ENCODE data around the gene GNB4.
A peak's percentile ranks its signal among the peaks of the same experiment; 100 is the strongest.

Gene GNB4

DNA sequence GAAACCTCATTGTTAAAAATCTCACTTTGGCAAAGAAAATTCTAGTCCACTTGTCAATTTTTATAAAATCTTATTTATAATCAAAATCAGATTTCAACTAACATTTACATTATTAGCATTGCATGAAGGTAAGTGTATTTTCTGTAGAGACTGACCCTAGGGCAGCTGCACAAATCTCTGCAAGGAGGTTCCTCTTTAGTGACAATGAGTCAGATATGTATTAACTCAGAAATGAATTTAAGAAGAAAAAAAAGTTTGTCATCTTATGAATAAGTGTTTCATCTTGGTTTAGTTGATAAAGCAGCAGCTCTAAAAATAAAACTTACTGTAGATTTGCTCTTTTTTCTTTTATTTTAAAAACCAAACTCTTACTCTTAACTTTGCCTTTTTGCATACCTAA is 9.0 kb upstream of the GNB4 start:
- H3K9me3 ChIP-seq (ENCODE audit: low read length): no peaks in the 10 kb centered on the region
- no peak overlapping the region for H3K4me3 ChIP-seq (ENCODE audit: low read depth in 1 of 2, low read length in 2 of 2)
- H3K4me1 ChIP-seq (ENCODE audit: insufficient read depth, low read length): no peaks in the 10 kb centered on the region
- no peaks in the 10 kb centered on the region for H3K36me3 ChIP-seq (ENCODE audit: insufficient read depth, low read length)
- no peak overlapping the region for H3K27ac ChIP-seq (ENCODE audit: low read depth, low read length)
- H3K9ac ChIP-seq (ENCODE audit: low read length): no peak overlapping the region
- H3K27me3 ChIP-seq (ENCODE audit: control insufficient read depth in 1 of 2, insufficient read depth in 2 of 2, low read length in 2 of 2): no peaks in the 10 kb centered on the region

DNA sequence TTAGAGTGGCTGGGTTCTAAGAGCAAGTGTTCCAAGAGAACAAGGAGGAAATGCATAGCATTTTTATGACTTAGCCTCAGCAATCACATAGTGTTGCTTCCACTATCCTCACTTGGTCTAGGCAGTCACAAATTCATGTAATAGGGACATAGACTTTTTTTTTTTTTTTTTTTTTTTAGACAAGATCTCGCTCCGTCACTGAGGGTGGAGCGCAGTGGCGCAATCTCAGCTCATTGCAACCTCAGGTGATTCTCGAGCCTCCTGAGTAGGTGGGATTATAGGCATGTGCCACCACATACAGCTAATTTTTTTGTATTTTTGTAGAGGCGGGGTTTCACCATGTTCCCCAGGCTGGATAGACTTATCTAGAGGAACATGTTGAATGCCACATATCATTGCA is 4.7 kb upstream of the GNB4 start:
- no peaks in the 10 kb centered on the region for H3K36me3 ChIP-seq (ENCODE audit: insufficient read depth, low read length)
- H3K4me3 ChIP-seq (ENCODE audit: low read depth in 1 of 2, low read length in 2 of 2): no peak overlapping the region
- H3K4me1 ChIP-seq (ENCODE audit: insufficient read depth, low read length): peaks cover 7% of the 10 kb centered on the region
- H3K9ac ChIP-seq (ENCODE audit: low read length): no peak overlapping the region
- no peaks in the 10 kb centered on the region for H3K9me3 ChIP-seq (ENCODE audit: low read length)
- no peak overlapping the region for H3K27ac ChIP-seq (ENCODE audit: low read depth, low read length)
- no peaks in the 10 kb centered on the region for H3K27me3 ChIP-seq (ENCODE audit: control insufficient read depth in 1 of 2, insufficient read depth in 2 of 2, low read length in 2 of 2)

DNA sequence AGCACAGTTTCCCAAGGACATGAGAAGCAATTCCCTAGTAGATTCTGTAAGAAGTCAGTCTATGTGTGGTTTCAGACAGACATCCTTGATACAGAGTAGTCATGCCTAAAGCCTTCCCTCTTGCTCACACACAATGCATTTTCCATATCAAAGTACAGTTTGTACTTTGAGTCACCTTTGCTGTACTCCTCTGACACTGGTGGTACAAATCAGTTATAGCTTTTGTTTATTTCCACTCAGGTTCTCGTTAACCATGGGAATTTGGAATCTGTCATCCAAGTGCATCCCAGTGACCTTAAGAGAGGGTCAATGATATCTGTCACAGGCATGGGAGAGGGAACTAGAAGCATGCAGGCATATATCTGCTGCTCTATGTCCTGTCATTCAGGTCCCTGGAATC is 3.6 kb upstream of the GNB4 start:
- Histone ChIP-seq H3K9me3 (ENCODE audit: low read length) (no peaks in the 10 kb centered on the region), H3K9ac (ENCODE audit: low read length) (no peak overlapping the region), H3K27ac (ENCODE audit: low read depth, low read length) (no peak overlapping the region), H3K4me3 (ENCODE audit: low read depth in 1 of 2, low read length in 2 of 2) (no peak overlapping the region), H3K36me3 (ENCODE audit: insufficient read depth, low read length) (no peaks in the 10 kb centered on the region), H3K4me1 (ENCODE audit: insufficient read depth, low read length) (peaks cover 7% of the 10 kb centered on the region), H3K27me3 (ENCODE audit: control insufficient read depth in 1 of 2, insufficient read depth in 2 of 2, low read length in 2 of 2) (no peaks in the 10 kb centered on the region)

DNA sequence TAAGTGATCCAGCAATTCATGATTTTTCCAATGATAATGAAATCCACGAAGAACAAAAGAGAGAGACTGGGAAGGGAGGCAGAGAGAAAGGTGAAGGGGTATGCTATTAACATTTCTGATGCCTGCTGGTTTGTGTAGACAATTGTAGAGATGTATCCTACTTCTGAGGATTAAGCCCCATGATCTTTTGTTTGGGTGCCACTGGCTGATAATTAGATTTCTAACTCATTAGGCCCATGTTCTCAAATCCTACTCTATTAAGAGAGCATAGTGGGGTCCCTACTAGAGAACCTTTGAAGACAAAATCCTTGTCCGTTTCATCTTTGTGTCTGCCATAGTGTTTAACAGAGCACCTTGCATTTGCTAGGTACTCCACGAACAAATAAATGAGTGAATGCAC is 2.7 kb upstream of the GNB4 start:
- peaks cover 17% of the 10 kb centered on the region for H3K4me1 ChIP-seq (ENCODE audit: insufficient read depth, low read length)
- no peaks in the 10 kb centered on the region for H3K9me3 ChIP-seq (ENCODE audit: low read length)
- no peaks in the 10 kb centered on the region for H3K36me3 ChIP-seq (ENCODE audit: insufficient read depth, low read length)
- no peak overlapping the region for H3K27ac ChIP-seq (ENCODE audit: low read depth, low read length)
- H3K4me3 ChIP-seq (ENCODE audit: low read depth in 1 of 2, low read length in 2 of 2): no peak overlapping the region
- no peak overlapping the region for H3K9ac ChIP-seq (ENCODE audit: low read length)
- no peaks in the 10 kb centered on the region for H3K27me3 ChIP-seq (ENCODE audit: control insufficient read depth in 1 of 2, insufficient read depth in 2 of 2, low read length in 2 of 2)

DNA sequence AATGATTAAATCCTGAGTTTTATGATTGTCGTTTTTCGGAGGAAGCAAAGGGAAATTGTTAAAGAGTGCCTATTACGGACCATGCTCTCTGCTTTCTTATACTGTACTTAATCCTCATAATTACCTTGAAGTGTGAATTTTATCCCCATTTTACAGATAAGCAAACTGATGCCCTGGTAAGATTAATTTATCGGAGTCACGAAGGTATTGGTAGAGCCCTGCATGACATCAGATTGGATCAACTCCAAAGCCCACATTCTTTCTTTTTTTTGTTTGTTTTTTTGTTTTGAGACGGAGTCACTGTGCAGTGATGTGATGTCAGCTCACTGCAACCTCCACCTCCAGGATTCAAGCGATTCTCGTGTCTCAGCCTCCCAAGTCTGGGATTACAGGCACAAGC is 1.6 kb upstream of the GNB4 start:
- Histone ChIP-seq H3K27ac (ENCODE audit: low read depth, low read length) (peak overlapping the region; percentile 97), H3K27me3 (ENCODE audit: control insufficient read depth in 1 of 2, insufficient read depth in 2 of 2, low read length in 2 of 2) (no peaks in the 10 kb centered on the region), H3K4me1 (ENCODE audit: insufficient read depth, low read length) (peaks cover 18% of the 10 kb centered on the region), H3K4me3 (ENCODE audit: low read depth in 1 of 2, low read length in 2 of 2) (no peak overlapping the region), H3K9me3 (ENCODE audit: low read length) (no peaks in the 10 kb centered on the region), H3K36me3 (ENCODE audit: insufficient read depth, low read length) (no peaks in the 10 kb centered on the region), H3K9ac (ENCODE audit: low read length) (no peak overlapping the region)

DNA sequence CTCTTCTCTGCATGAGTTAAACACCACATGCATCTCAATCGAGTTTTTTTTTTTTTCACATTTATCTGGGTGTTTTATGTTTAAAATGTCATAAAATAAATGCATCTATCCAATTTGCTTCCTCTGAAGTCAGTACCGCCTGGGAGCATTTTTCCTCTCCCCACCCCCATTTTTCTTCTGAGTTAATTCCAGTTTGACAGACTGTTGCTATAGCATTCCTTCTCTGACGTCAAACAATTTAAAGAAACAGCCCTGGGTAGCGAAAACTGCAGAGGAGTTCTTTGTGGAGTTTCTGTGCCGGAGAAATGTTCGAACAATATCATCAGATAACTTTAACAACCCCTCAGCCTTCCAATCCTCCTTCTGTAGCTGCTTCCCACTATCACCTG is 900 bp upstream of the GNB4 start:
- Histone ChIP-seq H3K9me3 (ENCODE audit: low read length) (no peaks in the 10 kb centered on the region), H3K4me3 (ENCODE audit: low read depth in 1 of 2, low read length in 2 of 2) (peak overlapping the region; percentile 63 to 82), H3K4me1 (ENCODE audit: insufficient read depth, low read length) (peaks cover 24% of the 10 kb centered on the region), H3K27me3 (ENCODE audit: control insufficient read depth in 1 of 2, insufficient read depth in 2 of 2, low read length in 2 of 2) (no peaks in the 10 kb centered on the region), H3K36me3 (ENCODE audit: insufficient read depth, low read length) (no peaks in the 10 kb centered on the region), H3K27ac (ENCODE audit: low read depth, low read length) (peak overlapping the region; percentile 97), H3K9ac (ENCODE audit: low read length) (no peak overlapping the region)

DNA sequence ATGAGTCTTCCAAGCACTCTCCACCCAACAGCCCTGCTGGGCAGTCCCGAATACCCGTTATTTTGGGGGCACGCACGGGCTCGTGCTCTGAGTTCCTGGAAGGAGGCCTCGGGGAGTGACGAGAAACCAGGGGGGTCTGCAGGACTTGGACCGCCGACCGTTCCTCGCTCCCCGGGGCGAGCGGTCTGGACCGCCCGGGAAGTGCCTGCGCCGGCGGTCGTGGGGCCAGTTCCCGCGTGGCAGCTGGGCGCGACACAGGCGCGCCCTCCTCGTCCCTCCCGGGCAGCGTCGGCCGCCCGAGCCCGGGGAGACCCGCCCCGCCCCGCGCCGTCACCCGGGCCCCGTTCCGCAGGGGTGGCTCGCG is 387 bp downstream of the GNB4 start:
- peaks cover 28% of the 10 kb centered on the region for H3K4me1 ChIP-seq (ENCODE audit: insufficient read depth, low read length)
- no peaks in the 10 kb centered on the region for H3K36me3 ChIP-seq (ENCODE audit: insufficient read depth, low read length)
- H3K27ac ChIP-seq (ENCODE audit: low read depth, low read length): peak overlapping the region; percentile 97
- H3K4me3 ChIP-seq (ENCODE audit: low read depth in 1 of 2, low read length in 2 of 2): peak overlapping the region; percentile 78 to 82
- H3K9me3 ChIP-seq (ENCODE audit: low read length): no peaks in the 10 kb centered on the region
- H3K27me3 ChIP-seq (ENCODE audit: control insufficient read depth in 1 of 2, insufficient read depth in 2 of 2, low read length in 2 of 2): no peaks in the 10 kb centered on the region
- peak overlapping the region; percentile 37 for H3K9ac ChIP-seq (ENCODE audit: low read length)

DNA sequence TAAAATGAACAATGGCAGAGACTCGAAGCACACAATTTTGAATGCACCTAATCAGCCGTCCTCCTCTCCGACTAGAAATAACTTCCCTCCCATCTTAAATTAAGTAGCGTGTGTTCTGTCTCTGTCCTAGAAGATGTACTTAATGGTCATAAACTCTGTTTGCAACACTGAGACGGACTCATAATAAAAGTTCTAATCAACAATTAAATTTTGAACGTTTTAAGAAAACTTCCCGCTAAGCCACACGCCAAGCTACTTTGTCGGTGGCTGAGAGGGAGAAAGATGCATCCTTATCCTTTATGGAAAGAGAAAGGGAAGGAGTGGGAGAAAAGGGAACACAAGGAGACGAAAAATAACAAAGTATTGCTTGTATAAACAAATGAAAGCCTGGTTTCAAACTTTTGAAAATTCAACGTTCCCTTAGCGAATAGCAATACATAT is 989 bp downstream of the GNB4 start:
- no peaks in the 10 kb centered on the region for H3K9me3 ChIP-seq (ENCODE audit: low read length)
- H3K4me1 ChIP-seq (ENCODE audit: insufficient read depth, low read length): peaks cover 28% of the 10 kb centered on the region
- H3K36me3 ChIP-seq (ENCODE audit: insufficient read depth, low read length): no peaks in the 10 kb centered on the region
- peak overlapping the region; percentile 78 to 82 for H3K4me3 ChIP-seq (ENCODE audit: low read depth in 1 of 2, low read length in 2 of 2)
- peak overlapping the region; percentile 37 for H3K9ac ChIP-seq (ENCODE audit: low read length)
- H3K27me3 ChIP-seq (ENCODE audit: control insufficient read depth in 1 of 2, insufficient read depth in 2 of 2, low read length in 2 of 2): no peaks in the 10 kb centered on the region
- H3K27ac ChIP-seq (ENCODE audit: low read depth, low read length): peak overlapping the region; percentile 97

DNA sequence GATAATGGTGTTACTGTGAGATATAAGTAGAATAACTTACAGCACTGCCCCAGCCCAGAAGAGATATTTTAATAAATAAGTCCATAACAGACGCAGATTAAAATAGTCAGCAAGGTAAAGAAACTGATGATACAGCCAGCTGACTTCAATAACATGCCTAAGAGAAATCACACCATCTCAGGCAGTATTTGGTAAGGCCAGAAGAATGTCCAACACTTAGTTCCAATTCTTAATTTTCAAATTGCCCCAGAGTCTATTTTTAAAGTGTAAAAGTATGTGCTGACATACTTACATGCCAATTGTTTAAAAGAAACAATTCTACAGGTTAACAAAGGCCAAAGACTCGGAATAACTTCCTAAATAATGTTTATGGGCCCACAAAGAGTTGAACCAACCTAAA is 1.6 kb downstream of the GNB4 start:
- Histone ChIP-seq H3K27ac (ENCODE audit: low read depth, low read length) (peak overlapping the region; percentile 97), H3K4me1 (ENCODE audit: insufficient read depth, low read length) (peaks cover 28% of the 10 kb centered on the region)

DNA sequence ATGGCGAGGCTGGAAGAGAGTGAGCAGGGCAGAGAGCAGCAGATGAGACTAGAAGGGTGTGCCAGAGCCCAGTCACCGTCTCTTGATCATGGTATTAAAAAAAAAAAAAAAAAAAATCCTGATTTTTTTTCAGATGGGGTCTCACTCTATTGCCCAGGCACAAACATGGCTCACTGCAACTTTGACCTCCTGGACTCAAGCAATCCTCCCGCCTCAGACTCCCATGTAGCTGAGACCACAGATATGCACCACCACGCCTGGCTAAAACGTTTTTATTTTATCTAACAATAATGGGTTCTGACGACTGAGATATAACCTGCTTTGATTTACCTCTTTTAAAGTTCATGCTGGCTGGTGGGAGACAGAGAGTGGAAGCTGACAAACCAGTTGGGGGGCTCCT is 4.0 kb downstream of the GNB4 start:
- H3K4me3 ChIP-seq (ENCODE audit: low read depth in 1 of 2, low read length in 2 of 2): no peak overlapping the region
- no peaks in the 10 kb centered on the region for H3K27me3 ChIP-seq (ENCODE audit: control insufficient read depth in 1 of 2, insufficient read depth in 2 of 2, low read length in 2 of 2)
- H3K9me3 ChIP-seq (ENCODE audit: low read length): no peaks in the 10 kb centered on the region
- H3K27ac ChIP-seq (ENCODE audit: low read depth, low read length): no peak overlapping the region
- H3K4me1 ChIP-seq (ENCODE audit: insufficient read depth, low read length): peaks cover 26% of the 10 kb centered on the region
- H3K36me3 ChIP-seq (ENCODE audit: insufficient read depth, low read length): no peaks in the 10 kb centered on the region
- H3K9ac ChIP-seq (ENCODE audit: low read length): no peak overlapping the region

More for the DNA sequence above, 1.6 kb downstream of the GNB4 start:
- Histone ChIP-seq H3K9me3 (ENCODE audit: low read length) (no peaks in the 10 kb centered on the region), H3K4me3 (ENCODE audit: low read depth in 1 of 2, low read length in 2 of 2) (peak overlapping the region in 1 of 2 donors; percentile 82), H3K9ac (ENCODE audit: low read length) (peak overlapping the region; percentile 37), H3K27me3 (ENCODE audit: control insufficient read depth in 1 of 2, insufficient read depth in 2 of 2, low read length in 2 of 2) (no peaks in the 10 kb centered on the region), H3K36me3 (ENCODE audit: insufficient read depth, low read length) (no peaks in the 10 kb centered on the region)

DNA sequence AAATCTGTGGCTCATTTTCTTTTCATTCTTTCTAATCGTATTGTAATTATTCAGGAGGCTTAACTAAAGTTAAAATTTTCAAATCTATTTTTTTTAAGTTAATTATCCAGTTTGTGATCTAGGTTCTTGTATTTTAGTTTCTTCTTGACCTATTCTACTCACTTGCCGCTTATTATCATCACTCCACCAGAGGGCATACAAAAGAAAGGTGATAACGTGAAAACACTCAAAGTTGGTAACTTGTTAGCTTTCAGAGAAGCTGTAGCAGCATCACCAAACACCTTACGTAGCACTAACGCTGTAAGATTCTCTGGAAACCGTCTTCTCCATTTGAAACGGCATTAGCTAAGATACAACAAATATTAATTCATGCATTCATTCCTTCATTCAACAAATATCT is 4.8 kb downstream of the GNB4 start:
- no peak overlapping the region for H3K27ac ChIP-seq (ENCODE audit: low read depth, low read length)
- H3K9me3 ChIP-seq (ENCODE audit: low read length): no peaks in the 10 kb centered on the region
- H3K4me1 ChIP-seq (ENCODE audit: insufficient read depth, low read length): peaks cover 21% of the 10 kb centered on the region
- no peaks in the 10 kb centered on the region for H3K36me3 ChIP-seq (ENCODE audit: insufficient read depth, low read length)
- H3K4me3 ChIP-seq (ENCODE audit: low read depth in 1 of 2, low read length in 2 of 2): no peak overlapping the region
- no peaks in the 10 kb centered on the region for H3K27me3 ChIP-seq (ENCODE audit: control insufficient read depth in 1 of 2, insufficient read depth in 2 of 2, low read length in 2 of 2)
- no peak overlapping the region for H3K9ac ChIP-seq (ENCODE audit: low read length)

DNA sequence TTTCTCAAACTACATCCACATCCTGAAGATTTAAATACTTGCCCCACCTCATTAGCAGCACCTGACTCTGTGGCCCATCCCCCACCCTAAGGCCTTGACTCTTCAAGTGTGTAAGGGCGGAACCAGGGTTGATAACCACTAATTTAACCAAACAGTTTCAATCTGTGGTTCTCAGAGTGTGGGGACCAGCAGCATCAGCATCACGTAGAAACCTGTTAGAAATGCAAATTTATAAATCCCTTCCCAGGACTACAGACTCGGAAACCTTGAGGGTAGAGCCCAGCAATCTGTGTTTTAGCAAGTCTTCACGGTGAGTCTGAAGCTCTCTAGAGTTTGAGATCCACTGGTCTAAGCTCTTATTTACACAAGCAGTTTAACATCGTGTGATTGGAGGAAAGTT is 12.4 kb downstream of the GNB4 start:
- peaks cover 14% of the 10 kb centered on the region for H3K4me1 ChIP-seq (ENCODE audit: insufficient read depth, low read length)

More for the DNA sequence above, 12.4 kb downstream of the GNB4 start:
- Histone ChIP-seq H3K4me3 (ENCODE audit: low read depth in 1 of 2, low read length in 2 of 2) (no peak overlapping the region), H3K9ac (ENCODE audit: low read length) (no peak overlapping the region), H3K27me3 (ENCODE audit: control insufficient read depth in 1 of 2, insufficient read depth in 2 of 2, low read length in 2 of 2) (no peaks in the 10 kb centered on the region), H3K9me3 (ENCODE audit: low read length) (no peaks in the 10 kb centered on the region), H3K36me3 (ENCODE audit: insufficient read depth, low read length) (no peaks in the 10 kb centered on the region), H3K27ac (ENCODE audit: low read depth, low read length) (no peak overlapping the region)
